GM12872 (cell line): ENCODE measurements around the gene GDPD4.

Experiments used
- TF ChIP-seq, protein P1 (sequence below): IDR thresholded peaks from 3 replicates; pipeline ENCODE4 v1.5.1; 2011; ENCODE audit warnings: low read depth, mild to moderate bottlenecking, low read length, moderate library complexity; ENCODE audit not compliant: insufficient read depth

Gene GDPD4

DNA sequence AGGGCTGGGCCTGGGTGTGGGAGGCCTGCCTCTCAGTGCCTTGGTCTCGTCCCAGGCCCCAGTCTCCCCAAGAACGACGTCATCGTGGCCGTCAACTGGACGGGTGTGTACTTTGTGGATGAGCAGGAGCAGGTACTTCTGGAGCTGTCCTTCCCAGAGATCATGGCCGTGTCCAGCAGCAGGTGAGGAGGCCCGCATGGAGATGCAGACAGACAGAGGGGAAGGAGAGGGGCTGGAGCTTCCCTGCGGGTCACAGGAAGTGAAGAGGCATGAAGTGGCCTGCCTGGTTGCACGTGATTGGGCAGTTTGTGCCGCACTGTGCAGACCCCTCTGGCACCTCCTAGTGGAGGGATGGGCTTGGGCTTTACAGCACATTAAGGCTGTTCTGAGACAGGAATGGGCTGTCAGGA is 103.0 kb downstream of the GDPD4 start:
- TF ChIP-seq, protein P1, sequence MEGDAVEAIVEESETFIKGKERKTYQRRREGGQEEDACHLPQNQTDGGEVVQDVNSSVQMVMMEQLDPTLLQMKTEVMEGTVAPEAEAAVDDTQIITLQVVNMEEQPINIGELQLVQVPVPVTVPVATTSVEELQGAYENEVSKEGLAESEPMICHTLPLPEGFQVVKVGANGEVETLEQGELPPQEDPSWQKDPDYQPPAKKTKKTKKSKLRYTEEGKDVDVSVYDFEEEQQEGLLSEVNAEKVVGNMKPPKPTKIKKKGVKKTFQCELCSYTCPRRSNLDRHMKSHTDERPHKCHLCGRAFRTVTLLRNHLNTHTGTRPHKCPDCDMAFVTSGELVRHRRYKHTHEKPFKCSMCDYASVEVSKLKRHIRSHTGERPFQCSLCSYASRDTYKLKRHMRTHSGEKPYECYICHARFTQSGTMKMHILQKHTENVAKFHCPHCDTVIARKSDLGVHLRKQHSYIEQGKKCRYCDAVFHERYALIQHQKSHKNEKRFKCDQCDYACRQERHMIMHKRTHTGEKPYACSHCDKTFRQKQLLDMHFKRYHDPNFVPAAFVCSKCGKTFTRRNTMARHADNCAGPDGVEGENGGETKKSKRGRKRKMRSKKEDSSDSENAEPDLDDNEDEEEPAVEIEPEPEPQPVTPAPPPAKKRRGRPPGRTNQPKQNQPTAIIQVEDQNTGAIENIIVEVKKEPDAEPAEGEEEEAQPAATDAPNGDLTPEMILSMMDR: peak; percentile 62

DNA sequence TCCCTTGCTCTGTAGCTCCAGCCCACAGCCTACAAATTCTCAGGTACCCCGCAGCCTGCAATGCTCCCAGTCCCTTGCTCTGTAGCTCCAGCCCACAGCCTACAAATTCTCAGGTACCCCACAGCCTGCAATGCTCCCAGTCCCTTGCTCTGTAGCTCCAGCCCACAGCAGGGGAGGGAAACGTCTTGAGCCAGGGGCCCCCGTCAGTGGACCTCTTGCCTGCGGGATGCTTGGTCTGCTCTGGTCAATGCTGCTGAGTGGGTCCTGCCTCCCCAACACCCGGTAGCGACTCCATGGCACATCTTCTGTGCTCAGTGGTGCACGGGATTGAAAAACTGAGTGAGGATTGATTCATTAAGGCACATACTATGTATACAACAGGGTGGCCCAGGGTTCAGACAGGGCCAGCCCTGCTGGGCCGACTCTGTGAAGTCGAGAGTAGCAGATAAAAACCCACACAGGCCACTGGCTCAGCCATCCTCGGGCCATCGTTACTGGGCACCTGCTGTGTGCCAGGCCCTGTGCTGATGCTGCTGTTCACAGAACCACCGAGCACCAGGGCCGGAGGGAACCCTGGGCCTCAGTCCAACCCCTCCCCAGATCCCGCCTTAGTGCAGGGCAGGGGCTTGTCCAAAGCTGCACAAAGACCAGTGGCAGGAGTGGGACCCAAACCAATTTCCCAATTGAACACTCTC is 103.7 kb downstream of the GDPD4 start:
- TF ChIP-seq, protein P1: no peak

DNA sequence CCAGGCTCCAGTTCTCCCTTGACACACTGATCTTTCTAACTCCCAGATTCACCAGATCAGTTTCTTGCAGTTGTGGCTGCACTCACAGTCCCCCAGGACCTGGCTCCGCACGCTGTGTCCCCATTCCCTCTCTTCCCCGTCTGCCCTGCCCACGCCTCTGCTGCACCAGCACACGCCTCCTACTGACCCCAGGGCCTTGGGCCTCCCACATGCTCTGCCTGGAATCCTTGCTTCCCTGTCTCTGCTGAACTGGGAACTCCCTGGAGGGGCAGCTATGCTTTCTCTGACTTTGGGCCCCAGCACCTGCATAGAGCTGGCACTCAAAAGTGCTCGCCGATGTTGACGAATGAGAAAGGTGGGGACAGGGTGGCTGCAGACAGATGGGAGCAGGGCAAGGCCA is 104.5 kb downstream of the GDPD4 start:
- TF ChIP-seq, protein P1: no peak

DNA sequence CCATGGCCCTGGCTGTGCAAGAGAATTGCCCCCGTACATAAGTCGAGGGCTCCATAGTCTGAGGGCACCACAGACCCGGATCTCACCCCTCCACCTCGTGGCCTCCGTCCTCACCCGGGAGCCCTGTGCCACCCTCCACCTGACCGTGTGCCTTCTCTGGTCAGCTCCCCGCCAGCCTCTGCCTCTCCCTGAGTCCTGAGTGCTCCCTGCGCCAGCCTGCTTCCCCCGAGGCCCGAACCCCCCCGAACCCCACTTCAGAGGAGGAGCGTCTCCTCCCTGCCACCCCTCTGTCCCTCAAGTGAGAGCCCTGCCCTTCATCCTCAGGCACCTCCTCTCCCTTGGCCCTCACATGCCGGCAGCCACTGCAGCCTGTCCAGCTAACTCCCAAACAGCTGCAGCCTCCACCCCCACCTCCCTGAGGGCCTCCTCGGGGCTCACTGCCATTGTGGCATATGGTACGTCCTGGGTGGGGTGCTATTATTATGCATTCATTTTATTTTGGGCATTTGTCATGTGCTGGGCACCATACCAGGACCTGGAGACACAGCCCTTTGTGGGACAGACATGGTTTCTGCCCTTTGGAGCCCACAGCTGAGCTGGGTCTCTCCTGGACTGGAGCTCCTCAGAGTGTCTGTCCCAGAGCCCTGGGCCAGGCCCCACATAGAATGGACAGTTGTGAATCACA is 106.3 kb downstream of the GDPD4 start:
- TF ChIP-seq, protein P1: no peak

DNA sequence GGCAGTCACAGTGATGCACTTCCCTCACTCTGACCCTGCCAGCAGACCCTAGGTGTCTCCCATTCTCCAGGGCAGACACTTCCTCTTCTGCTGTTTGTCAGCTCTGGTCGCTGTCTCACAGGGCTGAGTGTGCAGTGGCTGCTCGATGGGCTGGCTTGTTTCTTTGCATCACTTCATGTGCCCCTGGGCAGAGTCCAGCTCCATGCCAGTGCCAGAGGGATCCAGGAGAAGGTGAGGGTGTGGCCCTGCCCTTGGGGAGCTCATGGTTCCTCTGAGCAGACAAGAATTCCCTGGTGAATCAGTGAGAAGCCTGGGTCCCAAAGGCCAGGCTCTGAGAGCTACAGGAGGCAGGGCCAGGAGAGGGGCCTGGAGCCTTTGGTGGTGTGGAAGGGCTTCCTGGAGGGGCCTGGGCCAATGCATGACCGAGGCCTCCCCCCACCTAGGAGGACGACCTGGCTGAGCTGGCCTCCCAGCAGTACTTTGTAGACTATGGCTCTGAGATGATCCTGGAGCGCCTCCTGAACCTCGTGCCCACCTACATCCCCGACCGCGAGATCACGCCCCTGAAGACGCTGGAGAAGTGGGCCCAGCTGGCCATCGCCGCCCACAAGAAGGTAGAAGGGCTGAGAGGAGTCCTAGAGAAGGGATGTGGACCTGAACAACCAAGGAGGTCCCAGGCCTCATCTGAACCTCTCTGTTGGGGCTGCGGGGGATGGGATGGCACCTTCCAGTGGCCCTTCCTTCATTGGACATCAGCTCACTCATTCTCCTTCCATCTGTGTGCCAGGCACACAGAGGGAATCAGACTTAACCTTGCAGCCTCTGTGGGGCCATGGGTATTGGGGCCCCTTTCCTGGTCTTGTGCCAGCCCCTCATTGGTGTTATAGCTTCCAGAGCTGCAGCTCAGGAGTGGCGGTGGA is 107.3 kb downstream of the GDPD4 start:
- TF ChIP-seq, protein P1: no peak

DNA sequence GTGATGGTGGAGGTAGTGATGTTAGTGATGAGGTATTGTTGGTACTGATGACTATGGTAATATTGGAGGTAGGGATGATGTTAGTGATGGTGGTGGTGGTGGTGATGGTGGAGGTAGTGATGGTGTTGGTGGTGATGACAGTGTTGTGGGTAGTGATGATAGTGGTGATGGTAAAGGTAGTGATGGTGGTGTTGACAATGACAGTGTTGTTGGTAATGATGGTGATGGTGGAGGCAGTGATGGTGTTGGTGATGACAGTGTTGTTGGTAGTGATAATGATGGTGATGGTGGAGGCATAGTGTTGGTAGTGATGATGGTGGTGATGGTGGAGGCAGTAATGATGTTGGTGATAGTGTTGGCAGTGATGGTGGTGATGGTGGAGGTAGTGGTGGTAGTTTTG is 108.3 kb downstream of the GDPD4 start:
- TF ChIP-seq, protein P1: no peak
